T47D (cell line): Measurements from ENCODE around the gene CCDC92.

ENCODE experiments used
- DNase-seq, 2 experiments: peaks; one replicate each; pipeline versions ENCODE4 v3.0.0 to v3.0.0-alpha.2; 2011 to 2012; ENCODE audit warnings: low read depth in 1 of 2, low spot score in 1 of 2
- JUND ChIP-seq: IDR thresholded peaks from 2 replicates; pipeline ENCODE4 v1.6.1; 2012; ENCODE audit warnings: low read depth
- in situ Hi-C: cut with HindIII; loops from 2 replicates; pipeline ENCODE4 v1.10.0; 2016; ENCODE audit warnings: low sequenced_read_pairs, low pct_unique_long_range_greater_than_20kb

The CCDC92 gene

DNA sequence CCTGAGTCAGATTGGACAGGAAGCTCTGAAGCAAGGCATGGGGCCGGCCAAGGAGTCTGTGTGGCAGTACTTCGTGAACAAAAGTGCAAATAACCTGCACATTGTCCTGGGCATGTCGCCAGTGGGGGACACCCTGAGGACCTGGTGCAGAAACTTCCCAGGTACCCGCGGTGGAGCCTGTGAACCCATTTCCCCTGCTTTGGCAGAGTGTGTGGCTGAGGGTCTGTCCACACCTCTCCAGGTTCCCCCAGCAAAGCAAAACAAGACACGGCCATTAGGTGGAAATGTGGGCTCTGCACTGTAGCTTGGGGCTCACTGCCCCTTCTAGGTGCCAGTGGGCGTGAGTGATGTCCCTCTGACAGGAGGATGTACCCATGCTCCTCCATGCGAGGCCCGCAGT is 79.4 kb downstream of the CCDC92 start:
- in situ Hi-C loops = no loop called here
- no peak for TF ChIP-seq JUND
- no peak for DNase-seq

- TF ChIP-seq JUND = no peak
- DNase-seq = no peak
- in situ Hi-C loops = no loop called here
Measured at GRCh38 chr12:123892853-123893252, 79.8 kb downstream of the CCDC92 start.

GRCh38 chr12:123892180-123892559 is 80.5 kb downstream of the CCDC92 start:
- TF ChIP-seq JUND = no peak
- in situ Hi-C loops = no loop called here
- DNase-seq = no peak

DNA sequence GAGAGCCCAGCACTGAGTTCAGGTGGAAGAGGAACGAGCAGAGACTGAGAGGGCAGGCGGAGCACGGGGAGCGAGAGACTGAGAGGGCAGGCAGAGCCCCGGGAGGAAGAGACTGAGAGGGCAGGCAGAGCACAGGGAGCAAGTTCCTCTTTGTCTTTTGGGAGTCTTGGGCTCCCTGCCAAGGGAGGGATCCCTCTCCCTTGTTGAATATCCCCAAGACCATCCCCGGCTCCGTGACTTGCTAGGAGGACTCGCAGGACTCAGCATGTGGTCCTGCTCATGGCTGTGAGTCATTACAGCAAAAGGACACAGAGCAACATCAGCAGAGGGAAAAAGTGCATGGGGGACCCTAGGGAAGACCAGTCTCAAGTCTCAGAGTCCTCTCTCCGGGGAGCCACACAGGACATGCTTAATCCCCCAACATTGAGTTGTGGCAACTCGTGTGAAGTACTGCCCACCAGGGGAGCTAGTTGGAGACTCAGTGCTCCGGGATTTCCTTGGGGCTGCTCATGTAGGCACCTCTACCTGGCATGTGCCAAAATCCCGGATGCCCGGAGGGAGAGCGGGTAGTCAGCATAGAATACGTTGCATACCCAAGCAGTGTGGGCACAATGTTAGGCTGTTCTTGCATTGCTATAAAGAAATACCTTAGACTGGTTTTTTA is 81.0 kb downstream of the CCDC92 start:
- in situ Hi-C loops = no loop called here
- TF ChIP-seq JUND = no peak
- DNase-seq = no peak

GRCh38 chr12:123891011-123891410 is 81.6 kb downstream of the CCDC92 start:
- DNase-seq = no peak
- in situ Hi-C loops = no loop called here
- no peak for TF ChIP-seq JUND

DNA sequence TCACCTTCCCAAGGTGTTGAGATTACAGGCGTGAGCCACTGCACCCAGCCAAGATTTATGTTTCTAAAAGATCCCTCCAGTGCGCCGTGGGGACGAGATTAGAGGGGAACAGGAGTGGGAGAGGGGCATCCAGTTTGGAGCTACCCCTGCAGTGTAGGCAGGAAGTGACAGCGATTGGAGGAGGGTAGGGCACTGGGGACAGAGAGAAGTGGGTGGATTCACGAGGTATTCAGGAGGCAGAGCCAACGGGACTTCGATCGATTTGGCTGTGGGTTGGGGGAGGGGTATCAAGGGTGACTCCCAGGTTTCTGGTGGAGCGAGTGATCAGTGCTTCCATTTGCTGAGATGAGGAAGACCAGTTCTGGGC is 82.1 kb downstream of the CCDC92 start:
- in situ Hi-C loops = no loop called here
- no peak for DNase-seq
- TF ChIP-seq JUND = no peak

DNA sequence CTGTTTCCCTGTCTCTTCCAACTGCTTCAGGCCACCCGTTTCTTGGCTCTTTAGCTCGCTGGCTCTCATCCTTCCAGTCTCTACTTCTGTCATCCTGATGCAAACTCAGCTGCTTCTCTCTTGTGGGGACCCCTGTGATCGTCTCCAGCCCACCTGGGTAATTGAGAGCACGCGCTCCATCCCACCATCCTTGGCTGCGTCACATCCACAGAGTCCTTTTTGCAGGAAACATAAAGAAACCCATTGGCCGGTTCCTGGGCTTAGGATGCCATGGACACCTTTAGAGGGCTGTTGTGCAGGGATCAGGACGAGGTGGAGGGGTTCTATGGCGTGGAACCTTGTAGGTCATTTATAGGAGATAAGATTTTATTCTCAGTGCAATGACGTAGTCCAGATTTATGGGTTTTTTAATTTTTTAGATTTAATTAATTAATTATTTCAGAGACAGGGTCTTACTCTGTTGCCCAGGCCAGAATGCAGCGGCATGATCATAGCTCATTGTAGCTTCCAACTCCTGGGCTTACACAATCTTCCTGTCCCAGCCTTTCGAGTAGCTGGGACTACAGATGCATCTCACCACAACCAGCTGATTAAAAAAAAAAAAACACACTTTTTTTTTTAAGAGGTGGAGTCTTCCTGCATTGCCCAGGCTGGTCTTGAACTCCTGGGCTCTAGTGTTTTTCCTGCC is 82.6 kb downstream of the CCDC92 start:
- TF ChIP-seq JUND = no peak
- DNase-seq = no peak
- in situ Hi-C loops = no loop called here

GRCh38 chr12:123888989-123889388 is 83.6 kb downstream of the CCDC92 start:
- no peak for TF ChIP-seq JUND
- in situ Hi-C loops = no loop called here
- no peak for DNase-seq

GRCh38 chr12:123886931-123887582 is 85.6 kb downstream of the CCDC92 start:
- in situ Hi-C loops = no loop called here
- no peak for TF ChIP-seq JUND
- no peak for DNase-seq

- in situ Hi-C loops = no loop called here
- DNase-seq = no peak
- no peak for TF ChIP-seq JUND
Measured at GRCh38 chr12:123886258-123886657, 86.4 kb downstream of the CCDC92 start.
